Activated CD4-positive, alpha-beta T cell treated with anti-CD3 and anti-CD28 coated beads, Interleukin-2, amount 50 U/mL, for 16 hours (primary cell): ENCODE measurements around the gene TYK2.

ENCODE experiments used
- DNase-seq: peaks from one replicate; pipeline ENCODE4 v3.0.0-alpha.2; 2020

Gene TYK2

DNA sequence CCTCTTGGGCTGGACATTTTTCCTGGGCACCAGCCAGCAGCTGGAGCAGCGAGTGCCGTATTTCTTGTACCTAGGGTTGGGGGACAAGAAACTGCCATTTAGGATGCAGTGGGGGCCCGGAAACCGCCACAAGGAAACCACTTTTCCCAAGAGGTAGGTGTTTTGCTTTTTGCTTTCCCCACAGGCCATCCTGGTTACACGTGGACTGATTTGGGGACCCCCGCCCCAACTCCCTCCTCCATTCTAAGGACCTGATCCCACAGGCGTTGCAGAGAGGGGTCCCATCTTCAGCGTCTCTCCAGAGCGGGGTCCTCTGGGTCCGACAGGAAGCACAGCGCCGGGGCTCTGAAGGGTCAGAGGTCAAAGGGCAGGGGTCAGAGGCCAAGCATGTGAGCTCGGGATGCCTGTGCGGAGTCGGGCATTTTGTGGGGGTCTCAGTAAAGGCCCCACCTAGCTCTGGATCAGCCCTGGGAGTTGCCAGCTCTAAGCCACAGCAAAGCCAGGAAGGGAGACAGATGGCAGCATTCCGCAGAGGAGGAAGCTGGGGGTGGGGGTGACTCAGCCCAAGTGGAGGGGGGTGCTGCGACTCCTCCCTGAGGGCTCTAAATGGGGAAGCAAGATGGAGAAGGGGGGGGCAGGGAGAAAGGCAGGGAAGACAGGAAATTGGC lies 75.1 kb downstream of the TYK2 start:
- DNase-seq = no peak
